ENCODE results near the gene TBCD. TPM values are rescaled to one million over a fixed set of nuclear protein-coding genes. Genes with fewer than 3 reads are reported as not detected.
A peak's percentile ranks its signal among the peaks of the same experiment; 100 is the strongest.

Gene TBCD
- total RNA-seq, 2 experiments from 2014 or later, result 87.8 to 145 TPM

- H3K9me3 ChIP-seq (ENCODE audit: low read length), result peaks cover 7% of the 10 kb centered on the region; the same call in 1 of the 2 replicates
- no peaks in the 10 kb centered on the region for H3K9me2 ChIP-seq (ENCODE audit: insufficient read depth, low read length)
- no peaks in the 10 kb centered on the region for H3K79me2 ChIP-seq (ENCODE audit: insufficient read depth, low read depth, low read length)
- H3K27ac ChIP-seq (ENCODE audit: low read depth, low read length, poor library complexity, severe bottlenecking), result no peak overlapping the region
- H3K4me1 ChIP-seq (ENCODE audit: insufficient read depth, low read length, poor library complexity, severe bottlenecking), result peaks cover 5% of the 10 kb centered on the region
- no peak overlapping the region for H3K4me2 ChIP-seq (ENCODE audit: low read length)
- DNase-seq (ENCODE audit: low spot score), result no peak
- no TSS peak for BruUV-seq (replicated peaks)
- intact Hi-C loops (cut with micrococcal nuclease; ENCODE audit: unreplicated experiment), result no loop called here
- no peak overlapping the region for H3K4me3 ChIP-seq (ENCODE audit: low read depth, low read length, poor library complexity, severe bottlenecking)
- H3K36me3 ChIP-seq (ENCODE audit: insufficient read depth, low read length), result peaks cover 71% of the 10 kb centered on the region
- H4K20me1 ChIP-seq (ENCODE audit: insufficient read depth, low read length), result no peaks in the 10 kb centered on the region
- H2AFZ ChIP-seq (ENCODE audit: low read length), result no peak overlapping the region
- no peak for TF ChIP-seq EZH2phosphoT487 (IDR thresholded peaks at IDR 0.05; ENCODE audit: borderline replicate concordance, low read depth, low read length)
- TF ChIP-seq CTCF (conservative IDR thresholded peaks at IDR 0.05; ENCODE audit: low read length), result peak; percentile 66
- ChIA-PET POLR2A (no interaction called here), CTCF (ENCODE audit: unreplicated experiment) (no interaction called here)
These were observed 71.1 kb downstream of the TBCD start for GRCh38 chr17:82823004-82823403.

DNA sequence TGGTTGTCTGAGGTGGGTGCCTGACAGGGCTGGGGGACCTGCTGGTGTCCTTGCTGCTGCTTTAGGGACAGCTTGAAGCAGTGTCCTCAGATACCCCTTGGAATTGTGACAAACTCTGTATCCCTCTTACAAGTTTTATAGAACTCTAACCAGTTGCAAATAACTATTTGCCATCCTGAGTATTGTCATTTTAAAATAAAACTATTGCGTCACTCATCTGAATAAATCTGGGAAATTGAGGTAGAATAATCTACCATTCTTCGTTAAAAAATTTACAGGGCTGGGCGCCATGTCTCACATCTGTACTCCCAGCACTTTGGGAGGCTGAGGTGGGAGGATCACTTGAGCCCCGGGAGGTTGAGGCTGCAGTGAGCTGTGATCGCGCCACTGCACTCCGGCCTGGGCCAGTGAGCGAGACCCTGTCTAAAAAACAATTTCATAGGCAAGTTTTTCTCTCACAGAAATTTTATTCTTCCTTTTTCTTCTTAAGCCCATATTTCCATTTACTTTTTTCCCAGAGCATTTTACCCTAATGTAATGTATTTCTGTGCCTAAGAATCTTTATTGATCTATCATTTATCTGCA is 73.8 kb downstream of the TBCD start:
- intact Hi-C loops (cut with micrococcal nuclease; ENCODE audit: unreplicated experiment), result no loop called here
- Histone ChIP-seq H2AFZ (ENCODE audit: low read length) (no peak overlapping the region), H3K4me2 (ENCODE audit: low read length) (no peak overlapping the region), H3K4me1 (ENCODE audit: insufficient read depth, low read length, poor library complexity, severe bottlenecking) (no peaks in the 10 kb centered on the region), H3K9me3 (ENCODE audit: low read length) (0 out of 2 replicates have a peak, but pooled peaks cover under 1% of the 10 kb centered on the region), H4K20me1 (ENCODE audit: insufficient read depth, low read length) (no peaks in the 10 kb centered on the region), H3K36me3 (ENCODE audit: insufficient read depth, low read length) (peaks cover 61% of the 10 kb centered on the region), H3K9me2 (ENCODE audit: insufficient read depth, low read length) (no peaks in the 10 kb centered on the region), H3K4me3 (ENCODE audit: low read depth, low read length, poor library complexity, severe bottlenecking) (no peak overlapping the region), H3K27ac (ENCODE audit: low read depth, low read length, poor library complexity, severe bottlenecking) (no peak overlapping the region), H3K79me2 (ENCODE audit: insufficient read depth, low read depth, low read length) (no peaks in the 10 kb centered on the region)
- BruUV-seq (replicated peaks), result no TSS peak
- CTCF ChIA-PET (ENCODE audit: unreplicated experiment), result no interaction called here
- DNase-seq (ENCODE audit: low spot score), result no peak
- POLR2A ChIA-PET, result interaction anchor here (1.0 kb wide), 1 partner anchor 46 kb away, joined by 3 read pairs; no protein-coding TSS in a partner anchor
- TF ChIP-seq CTCF (conservative IDR thresholded peaks at IDR 0.05; ENCODE audit: low read length), result no peak
- TF ChIP-seq EZH2phosphoT487 (IDR thresholded peaks at IDR 0.05; ENCODE audit: borderline replicate concordance, low read depth, low read length), result no peak

GRCh38 chr17:82826211-82826610 is 74.3 kb downstream of the TBCD start:
- H3K4me2 ChIP-seq (ENCODE audit: low read length), result no peak overlapping the region
- TF ChIP-seq EZH2phosphoT487 (IDR thresholded peaks at IDR 0.05; ENCODE audit: borderline replicate concordance, low read depth, low read length) (no peak), CTCF (conservative IDR thresholded peaks at IDR 0.05; ENCODE audit: low read length) (no peak)
- H3K9me3 ChIP-seq (ENCODE audit: low read length), result no peaks in the 10 kb centered on the region
- no TSS peak for BruUV-seq (replicated peaks)
- intact Hi-C loops (cut with micrococcal nuclease; ENCODE audit: unreplicated experiment), result no loop called here
- no peak for DNase-seq (ENCODE audit: low spot score)
- H3K79me2 ChIP-seq (ENCODE audit: insufficient read depth, low read depth, low read length), result no peaks in the 10 kb centered on the region
- no peaks in the 10 kb centered on the region for H4K20me1 ChIP-seq (ENCODE audit: insufficient read depth, low read length)
- POLR2A ChIA-PET, result no interaction called here
- CTCF ChIA-PET (ENCODE audit: unreplicated experiment), result interaction anchor here (0.7 kb wide), 1 partner anchor 9 kb away, joined by 3 read pairs; no protein-coding TSS in a partner anchor
- peaks cover 57% of the 10 kb centered on the region for H3K36me3 ChIP-seq (ENCODE audit: insufficient read depth, low read length)
- no peak overlapping the region for H3K4me3 ChIP-seq (ENCODE audit: low read depth, low read length, poor library complexity, severe bottlenecking)
- no peak overlapping the region for H3K27ac ChIP-seq (ENCODE audit: low read depth, low read length, poor library complexity, severe bottlenecking)
- no peaks in the 10 kb centered on the region for H3K4me1 ChIP-seq (ENCODE audit: insufficient read depth, low read length, poor library complexity, severe bottlenecking)
- no peaks in the 10 kb centered on the region for H3K9me2 ChIP-seq (ENCODE audit: insufficient read depth, low read length)
- no peak overlapping the region for H2AFZ ChIP-seq (ENCODE audit: low read length)

All from OCI-LY7 (cell line).